GM13976 (cell line): ENCODE results near the gene SPOP.

Experiments
- DNase-seq: peaks from one replicate; pipeline ENCODE4 v3.0.0; 2012; ENCODE audit warnings: low spot score
- in situ Hi-C: fragments of 300-500 bp; cut with MboI; formaldehyde crosslinking; loops from one replicate; pipeline ENCODE4 v1.12.0; 2022; ENCODE audit warnings: low sequenced_read_pairs, mixed read lengths, inconsistent platforms; ENCODE audit not compliant: unreplicated experiment
- TF ChIP-seq, protein P1 (sequence below): IDR thresholded peaks from 2 replicates; pipeline ENCODE4 v1.5.1; 2012; ENCODE audit warnings: borderline replicate concordance, mild to moderate bottlenecking; ENCODE audit not compliant: insufficient read depth; ENCODE audit errors: extremely low read depth, missing control alignments, control extremely low read depth

The SPOP gene

DNA sequence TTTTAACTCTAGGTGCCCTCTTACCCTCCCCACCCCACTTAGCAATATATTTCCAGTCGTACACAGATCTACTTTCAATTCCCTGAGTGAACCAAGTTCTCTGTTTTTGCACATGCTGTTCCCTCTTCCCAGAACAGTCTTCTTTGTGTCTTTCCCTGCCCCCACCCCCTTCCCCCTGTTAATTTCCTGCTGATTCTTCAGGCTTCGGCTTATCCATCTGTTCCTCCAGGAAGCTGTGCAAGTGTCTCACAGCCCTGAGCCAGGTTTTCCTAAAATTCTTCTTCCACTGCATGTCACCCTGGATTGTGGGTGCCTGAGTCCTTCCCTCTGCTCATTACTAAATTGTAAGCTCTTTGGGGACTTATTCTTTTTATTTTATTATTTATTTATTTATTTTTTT lies 12.4 kb upstream of the SPOP start:
- TF ChIP-seq, protein P1, sequence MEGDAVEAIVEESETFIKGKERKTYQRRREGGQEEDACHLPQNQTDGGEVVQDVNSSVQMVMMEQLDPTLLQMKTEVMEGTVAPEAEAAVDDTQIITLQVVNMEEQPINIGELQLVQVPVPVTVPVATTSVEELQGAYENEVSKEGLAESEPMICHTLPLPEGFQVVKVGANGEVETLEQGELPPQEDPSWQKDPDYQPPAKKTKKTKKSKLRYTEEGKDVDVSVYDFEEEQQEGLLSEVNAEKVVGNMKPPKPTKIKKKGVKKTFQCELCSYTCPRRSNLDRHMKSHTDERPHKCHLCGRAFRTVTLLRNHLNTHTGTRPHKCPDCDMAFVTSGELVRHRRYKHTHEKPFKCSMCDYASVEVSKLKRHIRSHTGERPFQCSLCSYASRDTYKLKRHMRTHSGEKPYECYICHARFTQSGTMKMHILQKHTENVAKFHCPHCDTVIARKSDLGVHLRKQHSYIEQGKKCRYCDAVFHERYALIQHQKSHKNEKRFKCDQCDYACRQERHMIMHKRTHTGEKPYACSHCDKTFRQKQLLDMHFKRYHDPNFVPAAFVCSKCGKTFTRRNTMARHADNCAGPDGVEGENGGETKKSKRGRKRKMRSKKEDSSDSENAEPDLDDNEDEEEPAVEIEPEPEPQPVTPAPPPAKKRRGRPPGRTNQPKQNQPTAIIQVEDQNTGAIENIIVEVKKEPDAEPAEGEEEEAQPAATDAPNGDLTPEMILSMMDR: no peak
- DNase-seq: no peak
- in situ Hi-C loops: loop anchor here (5.0 to 25.0 kb wide), 2 partner anchors 118 to 278 kb away; partner anchors contain the start of gene PHB1

DNA sequence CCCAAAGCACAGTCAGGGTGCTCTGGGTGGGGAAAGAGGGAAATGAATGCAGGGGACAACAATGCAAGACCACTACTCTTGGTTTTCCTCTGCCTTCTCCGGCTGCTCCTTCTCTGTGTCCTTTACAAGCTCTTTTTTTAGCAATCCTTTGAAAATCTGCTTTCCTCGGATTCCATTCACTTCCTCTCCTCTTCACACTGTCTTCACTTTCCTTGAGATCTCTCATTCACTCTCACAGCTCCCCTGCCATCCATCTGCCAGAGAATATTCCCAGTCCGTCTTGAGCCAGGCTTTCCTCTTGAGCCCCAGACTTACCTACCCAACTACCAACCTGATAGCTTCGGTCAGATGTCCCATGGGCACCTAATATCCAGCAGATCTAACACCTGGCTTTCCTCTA lies 11.0 kb upstream of the SPOP start:
- TF ChIP-seq, protein P1: no peak
- DNase-seq: no peak
- in situ Hi-C loops: loop anchor here (25.0 kb wide), 1 partner anchor 277 kb away; the partner anchor contains the start of gene PHB1

DNA sequence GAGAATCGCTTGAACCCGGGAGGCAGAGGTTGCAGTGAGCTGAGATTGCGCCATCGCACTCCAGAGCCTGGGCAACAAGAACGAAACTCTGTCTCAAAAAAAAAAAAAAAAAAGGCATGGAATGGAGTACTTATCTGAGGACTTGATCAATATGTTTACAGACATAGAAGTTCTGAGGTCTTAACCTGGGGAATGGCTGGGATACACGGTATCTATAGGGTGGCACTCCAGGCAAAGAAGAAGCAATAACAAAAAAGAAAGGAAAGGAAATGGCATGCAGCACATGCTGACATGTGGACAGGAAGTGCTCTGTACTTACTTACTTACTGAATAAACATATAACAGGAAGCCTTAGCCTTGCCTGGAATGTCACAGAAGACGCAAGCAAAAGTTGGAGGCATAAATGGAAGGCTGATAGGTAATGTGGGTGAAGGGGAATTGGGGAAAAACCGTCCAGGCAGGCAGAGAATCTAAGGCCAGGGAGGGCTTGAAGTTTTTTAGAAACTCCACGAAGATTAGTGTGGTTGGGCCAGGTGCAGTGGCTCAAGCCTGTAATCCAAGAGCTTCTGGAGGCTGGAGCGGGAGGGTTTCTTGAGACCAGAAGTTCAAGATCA lies 10.1 kb upstream of the SPOP start:
- in situ Hi-C loops: loop anchor here (25.0 kb wide), 1 partner anchor 276 kb away; the partner anchor contains the start of gene PHB1
- DNase-seq: no peak

DNA sequence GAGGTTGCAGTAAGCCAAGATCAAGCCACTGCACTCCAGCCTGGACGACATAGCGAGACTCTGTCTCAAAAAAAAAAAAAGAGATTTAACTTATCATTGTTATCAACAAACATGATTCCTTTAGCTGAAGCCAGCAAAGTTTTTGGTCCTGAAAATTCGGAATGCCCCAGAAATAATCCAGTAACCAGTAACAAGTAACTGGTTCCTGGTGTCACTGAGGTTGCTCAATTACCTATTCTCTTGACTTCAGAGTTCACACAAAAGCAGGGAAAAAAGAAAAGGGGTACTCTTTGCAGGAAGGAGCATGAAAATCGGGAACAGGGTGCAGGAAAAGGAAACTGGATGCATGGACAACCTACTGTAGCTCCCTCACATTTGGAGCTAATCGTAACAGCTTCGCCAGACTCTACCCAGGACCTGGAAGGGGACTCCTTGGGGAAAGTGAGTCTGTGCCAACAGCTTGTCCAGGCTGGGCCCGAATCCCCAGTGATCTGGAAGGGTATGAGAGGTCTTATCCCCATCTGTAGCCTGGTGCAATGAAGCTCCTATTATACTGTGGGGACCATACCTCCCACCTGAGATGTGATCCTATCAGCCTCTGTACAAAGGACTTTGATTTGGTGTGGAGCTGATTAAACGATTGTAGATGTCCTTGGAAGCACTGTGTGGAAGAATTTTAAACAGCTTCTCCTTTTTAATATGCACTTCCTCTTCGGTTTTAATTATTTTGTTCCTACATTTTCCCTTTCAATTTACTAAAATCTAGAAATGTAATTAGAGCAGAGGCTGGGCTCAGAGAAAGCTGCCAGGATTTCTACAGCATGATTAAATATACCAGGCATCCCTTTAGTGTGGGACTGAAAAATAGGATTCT lies 3.4 kb upstream of the SPOP start:
- no peak for DNase-seq
- TF ChIP-seq, protein P1: no peak
- in situ Hi-C loops: loop anchor here (25.0 kb wide), 1 partner anchor 269 kb away; the partner anchor contains the start of gene PHB1

More for the DNA sequence above, 10.1 kb upstream of the SPOP start:
- TF ChIP-seq, protein P1: no peak

DNA sequence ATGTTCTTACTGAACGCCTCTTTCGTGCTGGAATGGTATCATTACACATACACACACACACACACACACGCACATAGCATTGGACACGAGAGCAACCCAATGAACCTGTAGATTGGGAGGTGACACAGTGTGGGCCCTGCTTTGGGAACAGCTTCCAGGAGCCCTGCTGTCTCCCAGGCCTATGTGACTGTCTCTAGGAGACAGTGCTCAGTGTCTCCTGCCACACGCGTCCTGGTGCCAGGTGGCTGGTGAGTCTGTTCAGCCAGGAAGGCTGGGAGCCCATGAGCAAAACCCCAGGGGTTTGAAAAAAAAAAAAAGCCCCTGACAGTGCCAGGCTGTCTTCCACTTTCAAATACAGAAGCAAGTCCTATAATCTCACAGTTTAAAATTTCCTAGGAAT lies 2.4 kb upstream of the SPOP start:
- no peak for DNase-seq
- TF ChIP-seq, protein P1: no peak
- in situ Hi-C loops: loop anchor here (25.0 kb wide), 1 partner anchor 268 kb away; the partner anchor contains the start of gene PHB1

DNA sequence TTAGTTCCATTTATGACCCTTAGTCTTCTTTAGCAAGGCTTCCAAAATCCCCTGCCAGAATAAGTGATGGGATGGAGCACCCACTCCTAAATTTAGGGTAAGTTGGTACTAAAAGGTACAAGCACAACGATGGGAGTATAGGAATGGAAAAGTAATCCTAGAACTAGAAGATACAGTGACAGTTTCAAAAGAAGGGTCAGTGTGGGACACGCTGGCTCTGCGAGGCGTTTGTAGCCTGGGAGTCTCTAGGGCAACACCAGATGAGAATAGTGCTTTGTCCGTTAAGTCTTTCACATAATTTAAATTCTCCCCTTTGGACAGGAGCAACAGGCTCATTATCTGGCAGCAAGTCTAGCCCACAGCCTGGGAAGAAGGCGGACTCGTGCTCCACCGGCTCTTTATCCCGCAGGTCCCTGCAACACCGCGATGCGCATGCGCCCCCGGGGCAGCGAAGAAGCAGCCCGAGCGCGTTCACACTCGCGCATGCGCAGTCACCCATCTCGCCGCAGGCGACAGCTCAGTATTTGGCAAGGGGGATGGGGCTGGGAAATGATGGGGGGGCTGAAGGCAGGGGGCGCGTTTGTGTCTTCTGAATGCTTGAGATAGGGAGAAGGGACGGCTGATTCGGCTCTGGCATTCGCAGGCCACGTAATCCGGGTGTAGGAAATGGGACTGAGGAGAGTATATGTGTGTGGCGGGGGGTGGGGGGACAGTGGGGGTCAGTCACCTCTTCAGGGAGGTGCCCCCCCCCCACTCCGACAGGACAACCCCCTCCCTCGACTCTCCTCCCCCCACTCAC lies 564 bp downstream of the SPOP start:
- TF ChIP-seq, protein P1: no peak
- in situ Hi-C loops: loop anchor here (25.0 kb wide), 1 partner anchor 265 kb away; the partner anchor contains the start of gene PHB1
- peak; percentile 95 for DNase-seq
